K562 (cell line): ENCODE measurements around the gene SCAMP1. TPM values are rescaled to one million over a fixed set of nuclear protein-coding genes. Genes with fewer than 3 reads are reported as not detected.

Experiments
- ARID4B ChIP-seq: sonication (generic); formaldehyde crosslinking; IDR thresholded peaks from 2 replicates; pipeline ENCODE4 v1.8.0; 2022; ENCODE audit warnings: mild to moderate bottlenecking, missing genetic modification reagents
- FUS ChIP-seq: fragments of 200-400 bp; formaldehyde crosslinking; optimal IDR thresholded peaks from 2 replicates; pipeline ENCODE3; 2017; ENCODE audit warnings: low read depth, low read length
- polyA plus RNA-seq, 8 experiments: library from polyadenylated mRNA; depleted of rRNA in 4 of 8; stranded (reverse) in 5 of 8; unstranded in 3 of 8; fragments of >200 nt; fragmentation: Nextera tagmentation in 2 of 8; fragmentation: Illumina TruSeq in 1 of 8; extraction: Ambion mirVana in 2 of 8; extraction: Trizol in 1 of 8; gene quantifications; 2 replicates each; pipeline versions ENCODE4 v1.2.1 to v1.2.3, GENCODE V29; 2011 to 2014; ENCODE audit warnings: inconsistent platforms in 1 of 8, missing spikeins in 1 of 8
- total RNA-seq, 7 experiments: library from RNA; depleted of rRNA in 6 of 7; stranded (reverse); fragments of >200 nt in 6 of 7; fragmentation: Illumina TruSeq in 2 of 7; extraction: Trizol in 2 of 7; gene quantifications; 2 replicates each; pipeline versions ENCODE4 v1.2.1 to v1.2.3, GENCODE V29; 2011 to 2021; ENCODE audit warnings: low replicate concordance in 1 of 7
- TF ChIP-seq, protein P1 (sequence below): fragments of 450-650 bp; IDR thresholded peaks from 2 replicates; pipeline ENCODE4 v1.6.1; 2016; ENCODE audit warnings: borderline replicate concordance

The SCAMP1 gene
- total and polyA plus RNA-seq, 9 of the 15 experiments (the other 6 are each of a cell fraction or from before 2014, with no cell fraction given): 5.4 to 23.9 (median 13.8) TPM

GRCh38 chr5:78360674-78360923 is 182 bp downstream of the SCAMP1 start (continued):
- TF ChIP-seq FUS (no peak), ARID4B (no peak; the same call in 1 of the 2 replicates)
- TF ChIP-seq, protein P1, sequence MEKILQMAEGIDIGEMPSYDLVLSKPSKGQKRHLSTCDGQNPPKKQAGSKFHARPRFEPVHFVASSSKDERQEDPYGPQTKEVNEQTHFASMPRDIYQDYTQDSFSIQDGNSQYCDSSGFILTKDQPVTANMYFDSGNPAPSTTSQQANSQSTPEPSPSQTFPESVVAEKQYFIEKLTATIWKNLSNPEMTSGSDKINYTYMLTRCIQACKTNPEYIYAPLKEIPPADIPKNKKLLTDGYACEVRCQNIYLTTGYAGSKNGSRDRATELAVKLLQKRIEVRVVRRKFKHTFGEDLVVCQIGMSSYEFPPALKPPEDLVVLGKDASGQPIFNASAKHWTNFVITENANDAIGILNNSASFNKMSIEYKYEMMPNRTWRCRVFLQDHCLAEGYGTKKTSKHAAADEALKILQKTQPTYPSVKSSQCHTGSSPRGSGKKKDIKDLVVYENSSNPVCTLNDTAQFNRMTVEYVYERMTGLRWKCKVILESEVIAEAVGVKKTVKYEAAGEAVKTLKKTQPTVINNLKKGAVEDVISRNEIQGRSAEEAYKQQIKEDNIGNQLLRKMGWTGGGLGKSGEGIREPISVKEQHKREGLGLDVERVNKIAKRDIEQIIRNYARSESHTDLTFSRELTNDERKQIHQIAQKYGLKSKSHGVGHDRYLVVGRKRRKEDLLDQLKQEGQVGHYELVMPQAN: no peak
- TF ChIP-seq, all 486 proteins: peak for 25
